ENCODE measurements around the gene LACC1. TPM values are rescaled to one million over a fixed set of nuclear protein-coding genes. Genes with fewer than 3 reads are reported as not detected.

The LACC1 gene
- total RNA-seq, 2 donors from 2014 or later: 2.3 to 9.9 TPM

- H3K9me3 ChIP-seq: no peaks in the 10 kb centered on the region
- no peaks in the 10 kb centered on the region for H3K27me3 ChIP-seq
- DNase-seq: no peak
- H3K4me3 ChIP-seq: no peak overlapping the region
- TF ChIP-seq POLR2A (IDR thresholded peaks at IDR 0.05): no peak
- TF ChIP-seq, protein P1, sequence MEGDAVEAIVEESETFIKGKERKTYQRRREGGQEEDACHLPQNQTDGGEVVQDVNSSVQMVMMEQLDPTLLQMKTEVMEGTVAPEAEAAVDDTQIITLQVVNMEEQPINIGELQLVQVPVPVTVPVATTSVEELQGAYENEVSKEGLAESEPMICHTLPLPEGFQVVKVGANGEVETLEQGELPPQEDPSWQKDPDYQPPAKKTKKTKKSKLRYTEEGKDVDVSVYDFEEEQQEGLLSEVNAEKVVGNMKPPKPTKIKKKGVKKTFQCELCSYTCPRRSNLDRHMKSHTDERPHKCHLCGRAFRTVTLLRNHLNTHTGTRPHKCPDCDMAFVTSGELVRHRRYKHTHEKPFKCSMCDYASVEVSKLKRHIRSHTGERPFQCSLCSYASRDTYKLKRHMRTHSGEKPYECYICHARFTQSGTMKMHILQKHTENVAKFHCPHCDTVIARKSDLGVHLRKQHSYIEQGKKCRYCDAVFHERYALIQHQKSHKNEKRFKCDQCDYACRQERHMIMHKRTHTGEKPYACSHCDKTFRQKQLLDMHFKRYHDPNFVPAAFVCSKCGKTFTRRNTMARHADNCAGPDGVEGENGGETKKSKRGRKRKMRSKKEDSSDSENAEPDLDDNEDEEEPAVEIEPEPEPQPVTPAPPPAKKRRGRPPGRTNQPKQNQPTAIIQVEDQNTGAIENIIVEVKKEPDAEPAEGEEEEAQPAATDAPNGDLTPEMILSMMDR (IDR thresholded peaks at IDR 0.05): no peak
- no peaks in the 10 kb centered on the region for H3K36me3 ChIP-seq (replicated peaks in 1 of 2; ENCODE audit: insufficient read depth in 1 of 2, low read depth in 2 of 2)
- H3K27ac ChIP-seq: no peak overlapping the region
- intact Hi-C loops (cut with DNase I): no loop called here
- H3K4me1 ChIP-seq: no peaks in the 10 kb centered on the region
- WGBS, 2 donors: 96 to 97% methylated on average over 1 of the region's 1 CpG
- no peak for ATAC-seq
Observed at GRCh38 chr13:43861863-43862262, 17.8 kb upstream of the LACC1 start.

GRCh38 chr13:43864921-43865320 is 14.8 kb upstream of the LACC1 start:
- intact Hi-C loops (cut with DNase I): no loop called here
- 96 to 97% methylated on average over 4 of the region's 4 CpGs for WGBS, 2 donors

DNA sequence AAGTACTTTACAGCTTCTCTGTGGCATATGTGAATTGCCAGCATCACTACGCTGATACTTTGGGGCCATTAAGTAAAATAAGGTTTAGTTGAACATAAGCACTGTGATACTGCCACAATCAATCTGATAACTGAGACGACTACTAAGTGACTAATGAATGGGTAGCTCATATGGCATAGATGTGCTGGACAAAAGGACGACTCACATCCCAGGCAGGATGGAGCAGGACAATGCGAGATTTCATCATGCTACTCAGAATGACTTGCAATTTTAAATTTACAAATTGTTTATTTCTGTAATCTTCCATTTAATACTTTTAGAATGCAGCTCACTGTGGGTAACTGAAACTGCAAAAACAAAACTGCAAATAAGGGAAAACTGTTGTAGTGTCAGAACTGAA is 13.8 kb upstream of the LACC1 start:
- Histone ChIP-seq H3K4me1 (no peaks in the 10 kb centered on the region), H3K27me3 (no peaks in the 10 kb centered on the region), H3K27ac (no peak overlapping the region), H3K36me3 (replicated peaks in 1 of 2; ENCODE audit: insufficient read depth in 1 of 2, low read depth in 2 of 2) (no peaks in the 10 kb centered on the region), H3K4me3 (no peak overlapping the region), H3K9me3 (no peaks in the 10 kb centered on the region)
- DNase-seq (no peak), ATAC-seq (no peak)
- intact Hi-C loops (cut with DNase I): no loop called here
- no peak for TF ChIP-seq POLR2A (IDR thresholded peaks at IDR 0.05)
- TF ChIP-seq, protein P1 (IDR thresholded peaks at IDR 0.05): no peak
- WGBS, 2 donors: 90% methylated on average over 4 of the region's 4 CpGs

More at GRCh38 chr13:43864921-43865320, 14.8 kb upstream of the LACC1 start:
- no peaks in the 10 kb centered on the region for H3K27me3 ChIP-seq
- no peak overlapping the region for H3K4me3 ChIP-seq
- no peak overlapping the region for H3K27ac ChIP-seq
- TF ChIP-seq POLR2A (IDR thresholded peaks at IDR 0.05): no peak
- TF ChIP-seq, protein P1 (IDR thresholded peaks at IDR 0.05): no peak
- H3K4me1 ChIP-seq: no peaks in the 10 kb centered on the region
- no peak for ATAC-seq
- H3K9me3 ChIP-seq: no peaks in the 10 kb centered on the region
- H3K36me3 ChIP-seq (replicated peaks in 1 of 2; ENCODE audit: insufficient read depth in 1 of 2, low read depth in 2 of 2): no peaks in the 10 kb centered on the region
- DNase-seq: no peak

GRCh38 chr13:43872181-43872580 is 7.5 kb upstream of the LACC1 start:
- no peak for DNase-seq
- Histone ChIP-seq H3K4me3 (no peak overlapping the region), H3K36me3 (replicated peaks in 1 of 2; ENCODE audit: insufficient read depth in 1 of 2, low read depth in 2 of 2) (no peaks in the 10 kb centered on the region), H3K4me1 (no peaks in the 10 kb centered on the region), H3K9me3 (no peaks in the 10 kb centered on the region), H3K27ac (no peak overlapping the region), H3K27me3 (no peaks in the 10 kb centered on the region)
- 77 to 97% methylated on average over 1 of the region's 1 CpG for WGBS, 2 donors
- intact Hi-C loops (cut with DNase I): no loop called here
- ATAC-seq: no peak
- no peak for TF ChIP-seq POLR2A (IDR thresholded peaks at IDR 0.05)
- TF ChIP-seq, protein P1 (IDR thresholded peaks at IDR 0.05): no peak

DNA sequence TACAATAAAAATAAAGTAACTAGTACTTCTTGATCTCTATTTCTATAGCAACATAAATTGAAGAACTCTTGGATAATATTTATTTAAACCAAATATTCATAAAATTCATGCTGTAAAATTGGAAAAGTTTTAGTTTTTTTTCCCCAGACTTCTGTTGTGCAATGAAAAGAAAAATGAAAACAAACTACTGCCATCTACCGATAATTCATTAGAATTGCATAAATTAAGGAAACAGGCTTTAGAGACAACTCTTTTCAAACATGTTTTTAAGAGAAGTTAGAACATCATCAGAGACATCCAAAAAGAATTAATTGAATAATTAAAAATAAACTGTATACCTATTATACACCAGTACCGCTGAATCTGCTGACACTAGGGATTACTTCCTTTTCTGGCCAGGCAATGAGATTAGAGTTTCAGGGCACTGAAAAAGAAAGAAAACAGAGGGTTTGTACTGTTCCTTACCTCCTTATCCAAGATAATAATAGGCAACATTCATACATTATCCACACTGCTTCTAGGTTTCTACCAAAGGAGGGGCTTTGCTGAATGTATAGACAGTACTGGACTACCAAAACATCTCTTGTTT is 5.1 kb upstream of the LACC1 start:
- WGBS, 2 donors: 9% methylated on average over 2 of the region's 2 CpGs
- Histone ChIP-seq H3K9me3 (no peaks in the 10 kb centered on the region), H3K4me3 (no peak overlapping the region), H3K4me1 (peaks cover 7% of the 10 kb centered on the region), H3K27ac (no peak overlapping the region), H3K27me3 (no peaks in the 10 kb centered on the region), H3K36me3 (replicated peaks in 1 of 2; ENCODE audit: insufficient read depth in 1 of 2, low read depth in 2 of 2) (no peaks in the 10 kb centered on the region)
- ATAC-seq (no peak), DNase-seq (no peak)
- intact Hi-C loops (cut with DNase I): no loop called here
- TF ChIP-seq POLR2A (IDR thresholded peaks at IDR 0.05): no peak
- TF ChIP-seq, protein P1 (IDR thresholded peaks at IDR 0.05): peak; percentile 26 to 69 (median 64)
